ENCODE data around the gene RCBTB2. TPM values are rescaled to one million over a fixed set of nuclear protein-coding genes. Genes with fewer than 3 reads are reported as not detected.

RCBTB2 gene
- total RNA-seq, 4 donors from 2014 or later, result 1.7 to 9.1 (median 7.6) TPM

- TF ChIP-seq POLR2A (IDR thresholded peaks at IDR 0.05) (no peak), CTCF (IDR thresholded peaks at IDR 0.05 in 4 of 5, conservative IDR thresholded peaks at IDR 0.05 in 1 of 5) (no peak)
- Histone ChIP-seq H3K27ac (peak overlapping the region in 2 of 4 donors; percentile 19 to 59), H3K27me3 (no peaks in the 10 kb centered on the region), H3K4me3 (no peak overlapping the region), H3K36me3 (no peaks in the 10 kb centered on the region), H3K9me3 (no peaks in the 10 kb centered on the region), H3K4me1 (peaks cover 24 to 30% of the 10 kb centered on the region in 2 donors)
- DNase-seq, result no peak
- in situ Hi-C loops (cut with MboI; ENCODE audit: low sequenced_read_pairs in 4 of 4) (loop anchor here in 1 of 4 donors (10.0 kb wide), 2 partner anchors 79 to 239 kb away; no protein-coding TSS in a partner anchor), intact Hi-C loops (cut with DNase I; ENCODE audit: low total_unique reads) (loop anchor here (5.0 kb wide), 2 partner anchors 337 to 1218 kb away; partner anchors contain the start of gene KPNA3)
- ATAC-seq, result no peak
Observed at GRCh38 chr13:48574041-48574796, 41.3 kb upstream of the RCBTB2 start.

- in situ Hi-C loops (cut with MboI; ENCODE audit: low sequenced_read_pairs in 4 of 4), result loop anchor here in 1 of 4 donors (10.0 kb wide), 2 partner anchors 79 to 239 kb away; no protein-coding TSS in a partner anchor
- Histone ChIP-seq H3K9me3 (no peaks in the 10 kb centered on the region), H3K36me3 (no peaks in the 10 kb centered on the region), H3K27me3 (no peaks in the 10 kb centered on the region), H3K27ac (peak overlapping the region in 3 of 4 donors; percentile 59 to 86 (median 82)), H3K4me1 (peaks cover 28 to 38% of the 10 kb centered on the region in 2 donors), H3K4me3 (no peak overlapping the region)
- DNase-seq, result no peak
- intact Hi-C loops (cut with DNase I; ENCODE audit: low total_unique reads), result loop anchor here (5.0 kb wide), 2 partner anchors 336 to 1219 kb away; partner anchors contain the start of gene KPNA3
- no peak for TF ChIP-seq CTCF (IDR thresholded peaks at IDR 0.05 in 4 of 5, conservative IDR thresholded peaks at IDR 0.05 in 1 of 5)
- no peak for TF ChIP-seq POLR2A (IDR thresholded peaks at IDR 0.05)
- no peak for ATAC-seq
Observed at GRCh38 chr13:48573213-48574007, 40.5 kb upstream of the RCBTB2 start.

- Histone ChIP-seq H3K27me3 (no peaks in the 10 kb centered on the region), H3K9me3 (no peaks in the 10 kb centered on the region), H3K4me3 (peak overlapping the region; percentile 28 to 46 (median 38)), H3K27ac (peak overlapping the region; percentile 82 to 86 (median 86)), H3K4me1 (peaks cover 41 to 55% of the 10 kb centered on the region in 2 donors), H3K36me3 (no peaks in the 10 kb centered on the region)
- peak; percentile 81 to 88 for ATAC-seq
- intact Hi-C loops (cut with DNase I; ENCODE audit: low total_unique reads) (loop anchor here (5.0 kb wide), 2 partner anchors 334 to 1221 kb away; partner anchors contain the start of gene KPNA3), in situ Hi-C loops (cut with MboI; ENCODE audit: low sequenced_read_pairs in 4 of 4) (loop anchor here in 1 of 4 donors (10.0 kb wide), 2 partner anchors 77 to 237 kb away; no protein-coding TSS in a partner anchor)
- DNase-seq, result peak; percentile 49 to 54
- TF ChIP-seq POLR2A (IDR thresholded peaks at IDR 0.05) (no peak), CTCF (IDR thresholded peaks at IDR 0.05 in 4 of 5, conservative IDR thresholded peaks at IDR 0.05 in 1 of 5) (no peak)
Observed at GRCh38 chr13:48571126-48571913, 38.4 kb upstream of the RCBTB2 start.

- no peak for TF ChIP-seq CTCF (IDR thresholded peaks at IDR 0.05 in 4 of 5, conservative IDR thresholded peaks at IDR 0.05 in 1 of 5)
- TF ChIP-seq POLR2A (IDR thresholded peaks at IDR 0.05), result no peak
- Histone ChIP-seq H3K27ac (peak overlapping the region; percentile 82 to 86 (median 86)), H3K9me3 (no peaks in the 10 kb centered on the region), H3K36me3 (no peaks in the 10 kb centered on the region), H3K27me3 (no peaks in the 10 kb centered on the region), H3K4me1 (peaks cover 41 to 55% of the 10 kb centered on the region in 2 donors), H3K4me3 (no peak overlapping the region)
- in situ Hi-C loops (cut with MboI; ENCODE audit: low sequenced_read_pairs in 4 of 4), result loop anchor here in 1 of 4 donors (10.0 kb wide), 2 partner anchors 76 to 236 kb away; no protein-coding TSS in a partner anchor
- intact Hi-C loops (cut with DNase I; ENCODE audit: low total_unique reads), result loop anchor here (5.0 kb wide), 2 partner anchors 333 to 1222 kb away; partner anchors contain the start of gene KPNA3
- no peak for DNase-seq
- no peak for ATAC-seq
Observed at GRCh38 chr13:48570216-48570828, 37.4 kb upstream of the RCBTB2 start.

All from gastrocnemius medialis (tissue), 4 donors.